Myocyte (in vitro differentiated cells): ENCODE data around the gene OR2F2. TPM values are rescaled to one million over a fixed set of nuclear protein-coding genes. Genes with fewer than 3 reads are reported as not detected.

ENCODE experiments used
- DNase-seq: peaks from one replicate; pipeline ENCODE4 v3.0.0-alpha.2; 2012; ENCODE audit warnings: low read depth
- total RNA-seq: library from RNA; depleted of rRNA; stranded (reverse); fragments of >200 nt; gene quantifications from 2 replicates; pipeline ENCODE4 v1.2.3, GENCODE V29; 2014

Gene OR2F2
- total RNA-seq, 1 donor from 2014 or later: not detected

DNA sequence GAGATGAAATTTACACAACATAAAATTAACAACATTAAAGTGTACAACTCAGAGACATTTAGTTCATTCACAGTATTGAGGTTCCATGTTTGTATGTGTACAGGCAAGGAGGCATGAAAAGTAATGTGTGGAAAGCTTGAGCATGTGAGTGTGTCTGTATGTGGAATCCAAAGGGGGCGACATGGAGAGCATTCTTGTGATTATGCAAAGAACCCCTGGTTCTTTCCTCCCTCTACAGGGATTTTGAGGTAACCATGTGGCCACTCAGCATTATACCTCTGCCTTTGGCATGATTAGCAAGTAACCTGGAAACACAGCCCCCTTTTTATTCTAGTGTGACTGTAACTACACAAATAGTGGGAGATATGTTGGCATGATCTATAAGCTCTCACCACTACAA, 40.6 kb downstream of the OR2F2 start:
- DNase-seq: no peak

DNA sequence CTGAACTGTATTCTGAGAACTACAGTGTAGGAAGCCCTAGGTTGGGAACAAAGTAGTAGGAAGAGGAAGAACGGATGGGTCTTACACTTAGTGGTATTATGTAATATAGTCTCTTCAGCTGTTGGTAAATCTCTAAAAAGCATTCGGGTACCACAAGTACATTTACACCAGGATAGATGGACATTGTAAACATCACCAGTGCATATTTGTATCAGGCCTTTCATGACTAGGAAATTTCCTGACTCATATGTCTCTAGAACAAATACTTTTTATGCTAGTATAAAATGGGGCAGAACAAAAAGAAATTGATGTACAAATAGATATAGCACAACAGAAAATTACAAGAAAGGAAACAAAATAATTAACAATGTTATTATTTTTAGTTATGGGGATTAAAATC, 43.6 kb downstream of the OR2F2 start:
- DNase-seq: no peak

DNA sequence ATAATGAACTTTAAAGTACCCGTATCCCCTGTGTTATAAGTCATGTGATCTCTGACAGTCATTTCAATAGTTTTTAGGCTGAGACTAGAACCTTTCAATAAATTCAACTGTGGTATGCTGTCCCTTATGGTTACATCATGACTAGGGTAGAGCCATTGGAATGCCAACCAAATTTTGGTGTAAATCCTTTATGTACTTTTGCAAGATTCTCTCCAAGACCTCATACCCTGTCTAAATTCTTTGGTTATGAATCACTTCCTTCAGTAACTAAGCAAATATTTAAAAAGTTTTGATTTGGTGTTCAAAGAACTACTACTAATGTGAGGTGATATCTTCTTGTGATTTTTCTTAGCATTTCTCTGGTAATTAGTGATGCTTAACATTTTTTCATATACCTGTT, 44.3 kb downstream of the OR2F2 start:
- DNase-seq: peak; percentile 60

DNA sequence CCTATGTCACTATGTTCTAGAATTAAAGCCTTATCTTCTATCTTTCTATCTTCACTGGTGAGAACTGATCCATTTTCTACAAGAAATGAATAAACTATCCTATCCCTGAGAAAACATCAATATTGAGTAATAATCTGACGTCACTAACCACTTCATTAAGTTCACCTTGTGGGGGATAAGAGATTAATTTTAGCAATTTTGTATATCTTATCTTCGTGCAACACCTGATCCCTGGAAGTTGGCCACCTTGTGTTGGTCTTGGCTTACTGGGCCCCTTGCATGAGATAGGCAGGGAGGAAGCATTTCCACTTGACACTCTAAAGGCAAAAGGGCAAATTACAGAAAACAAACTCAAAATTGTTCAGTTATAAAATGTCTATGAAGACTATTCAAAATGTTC, 45.0 kb downstream of the OR2F2 start:
- DNase-seq: no peak

DNA sequence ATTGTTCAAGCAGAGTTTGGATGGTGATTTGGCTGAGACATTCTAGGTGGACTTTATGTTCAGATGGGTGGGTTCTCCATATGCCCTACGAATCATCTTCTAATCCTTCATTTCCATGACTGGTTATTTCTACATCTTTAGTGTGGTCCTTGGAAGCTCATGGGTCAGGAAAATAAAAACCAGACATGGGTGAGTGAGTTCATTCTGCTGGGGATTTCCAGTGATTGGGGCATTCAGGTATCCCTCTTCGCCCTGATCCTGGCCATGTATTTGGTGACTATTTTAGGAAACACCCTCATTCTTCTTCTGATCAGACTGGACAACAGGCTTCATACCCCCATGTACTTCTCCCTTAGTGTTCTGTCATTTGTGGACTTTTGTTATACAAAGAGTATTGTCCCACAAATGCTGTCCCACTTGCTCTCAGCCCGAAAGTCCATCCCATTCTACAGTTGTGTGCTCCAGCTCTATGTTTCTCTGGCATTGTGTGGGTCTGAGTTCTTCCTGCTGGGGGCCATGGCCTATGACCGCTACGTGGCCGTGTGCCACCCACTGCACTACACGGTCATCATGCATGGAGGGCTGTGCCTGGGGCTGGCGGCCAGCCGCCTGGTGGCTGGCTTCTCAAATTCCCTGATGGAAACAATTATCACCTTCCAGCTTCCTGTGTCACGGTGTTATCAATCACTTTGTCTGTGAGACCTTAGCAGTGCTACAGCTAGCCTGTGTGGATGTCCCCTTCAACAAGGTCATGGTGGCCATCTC, 45.9 kb downstream of the OR2F2 start:
- DNase-seq: no peak

DNA sequence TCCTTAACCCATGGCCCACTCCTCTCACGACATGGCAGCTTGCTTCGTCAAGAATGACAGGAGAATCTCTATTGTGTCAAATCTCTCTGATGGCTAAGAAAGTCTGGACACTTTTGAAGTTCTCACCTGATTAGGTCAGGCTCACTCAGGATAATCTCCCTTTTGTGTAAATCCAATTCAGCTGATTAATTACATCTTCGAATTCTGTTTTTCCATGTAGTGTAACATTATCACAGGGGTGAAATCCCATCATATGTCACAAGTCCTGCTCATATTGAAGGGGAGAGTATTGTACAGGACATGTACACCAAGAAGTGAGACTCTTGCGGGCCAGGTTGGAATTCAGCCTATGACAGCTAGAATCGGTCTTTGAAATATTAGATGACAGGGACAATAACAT, 48.9 kb downstream of the OR2F2 start:
- DNase-seq: no peak

Other genes starting within 250 kb of the OR2F2 start
- gene CTAGE6, start 177.5 kb upstream of the OR2F2 start, total RNA-seq: 0.08 and 0.21 TPM in 2 replicates
- 96.8 and 109 TPM in 2 replicates for gene TCAF1, start 33.1 kb upstream of the OR2F2 start, total RNA-seq
- not detected in 2 replicates for gene OR2F1, start 19.6 kb downstream of the OR2F2 start, total RNA-seq
- 0.03 TPM in 1 of 2 replicates, not detected in the other for gene OR6B1, start 65.1 kb downstream of the OR2F2 start, total RNA-seq
- gene OR2A5, start 113.7 kb downstream of the OR2F2 start, total RNA-seq: not detected in 2 replicates
- gene OR2A25, start 134.6 kb downstream of the OR2F2 start, total RNA-seq: not detected in 2 replicates
- gene OR2A12, start 151.0 kb downstream of the OR2F2 start, total RNA-seq: not detected in 2 replicates
- not detected in 2 replicates for gene OR2A2, start 174.3 kb downstream of the OR2F2 start, total RNA-seq
- not detected in 2 replicates for gene OR2A14, start 187.9 kb downstream of the OR2F2 start, total RNA-seq
- not detected in 2 replicates for gene CTAGE4, start 248.2 kb downstream of the OR2F2 start, total RNA-seq